GM23338 (cell line): Measurements from ENCODE around the gene SLC25A6. TPM values are rescaled to one million over a fixed set of nuclear protein-coding genes. Genes with fewer than 3 reads are reported as not detected.
A peak's percentile ranks its signal among the peaks of the same experiment; 100 is the strongest.

Experiments
- ATAC-seq: fragments of 200-7000 bp; cut with Tn5 transposase; 3 replicates; pipeline ENCODE4 v1.9.1; 2020
- DNase-seq: peaks from one replicate; pipeline ENCODE4 v3.0.0-alpha.2; 2015; ENCODE audit warnings: low spot score
- H2AFZ ChIP-seq: fragments of 200-600 bp; sonication (generic); 2 replicates; pipeline ENCODE4 v1.8.0; 2016; ENCODE audit warnings: antibody characterized with exemption, mild to moderate bottlenecking, moderate library complexity
- H3F3A ChIP-seq: fragments of 200-600 bp; sonication (generic); replicated peaks from 2 replicates; pipeline ENCODE4 v1.8.0; 2017; ENCODE audit warnings: antibody characterized with exemption, mixed run types, low read depth
- H3K27ac ChIP-seq: fragments of 200-600 bp; sonication (generic); 2 replicates; pipeline ENCODE4 v1.6.1; 2016; ENCODE audit warnings: low read depth
- H3K27me3 ChIP-seq: fragments of 200-600 bp; sonication (generic); 2 replicates; pipeline ENCODE4 v1.8.0; 2016; ENCODE audit warnings: mild to moderate bottlenecking, mixed run types, moderate library complexity; ENCODE audit not compliant: insufficient read depth
- H3K36me3 ChIP-seq: fragments of 200-600 bp; sonication (generic); 2 replicates; pipeline ENCODE4 v1.8.0; 2016; ENCODE audit warnings: mild to moderate bottlenecking; ENCODE audit not compliant: insufficient read depth
- H3K4me1 ChIP-seq: fragments of 200-600 bp; sonication (generic); 2 replicates; pipeline ENCODE4 v1.8.0; 2016; ENCODE audit warnings: mild to moderate bottlenecking, moderate library complexity; ENCODE audit not compliant: insufficient read depth
- H3K4me2 ChIP-seq: fragments of 200-600 bp; sonication (generic); 2 replicates; pipeline ENCODE4 v1.7.1; 2017; ENCODE audit warnings: mixed run types
- H3K4me3 ChIP-seq: fragments of 200-600 bp; sonication (generic); 2 replicates; pipeline ENCODE4 v1.6.1; 2016; ENCODE audit warnings: mixed run types
- H3K79me2 ChIP-seq: fragments of 200-600 bp; sonication (generic); replicated peaks from 2 replicates; pipeline ENCODE4 v1.8.0; 2017; ENCODE audit warnings: mild to moderate bottlenecking; ENCODE audit not compliant: insufficient read depth
- H3K9me2 ChIP-seq: fragments of 200-600 bp; sonication (generic); 2 replicates; pipeline ENCODE4 v1.8.0; 2017; ENCODE audit not compliant: insufficient read depth
- H4K20me1 ChIP-seq: fragments of 200-600 bp; sonication (generic); replicated peaks from 2 replicates; pipeline ENCODE4 v1.8.0; 2017; ENCODE audit warnings: mild to moderate bottlenecking; ENCODE audit not compliant: insufficient read depth
- H3K27ac Mint-ChIP-seq: 2 replicates; pipeline ENCODE4 v1.8.0; 2020; ENCODE audit warnings: inconsistent platforms, mild to moderate bottlenecking, moderate library complexity, mixed read lengths
- H3K27me3 Mint-ChIP-seq: 3 replicates; pipeline ENCODE4 v1.8.0; 2022; ENCODE audit warnings: low read depth, mild to moderate bottlenecking, moderate library complexity, mixed read lengths, inconsistent platforms; ENCODE audit not compliant: insufficient read depth, poor library complexity
- H3K36me3 Mint-ChIP-seq: 3 replicates; pipeline ENCODE4 v1.8.0; 2021; ENCODE audit warnings: low read depth, mild to moderate bottlenecking, inconsistent platforms, moderate library complexity, mixed read lengths
- H3K4me1 Mint-ChIP-seq: 3 replicates; pipeline ENCODE4 v1.8.0; 2020; ENCODE audit warnings: mild to moderate bottlenecking, inconsistent platforms, mixed read lengths
- H3K4me3 Mint-ChIP-seq: 3 replicates; pipeline ENCODE4 v1.8.0; 2021; ENCODE audit warnings: moderate library complexity, mild to moderate bottlenecking, inconsistent platforms, mixed read lengths
- H3K9me3 Mint-ChIP-seq: 3 replicates; pipeline ENCODE4 v1.8.0; 2020; ENCODE audit warnings: moderate library complexity, mild to moderate bottlenecking, inconsistent platforms, mixed read lengths
- CTCF ChIP-seq, 2 experiments: fragments of 200-600 bp in 1 of 2; sonication (generic) in 1 of 2; conservative IDR thresholded peaks; 2 replicates each; pipeline versions ENCODE4 v1.5.1 to v1.6.1; 2016 to 2017; ENCODE audit warnings: antibody characterized with exemption in 2 of 2, low read depth in 2 of 2, mild to moderate bottlenecking in 2 of 2, moderate library complexity in 1 of 2
- POLR2AphosphoS5 ChIP-seq: IDR thresholded peaks from 2 replicates; pipeline ENCODE4 v1.6.1; 2016; ENCODE audit warnings: antibody characterized with exemption, low read depth
- ZNF331 ChIP-seq: fragments of 250-450 bp; sonication (Bioruptor Pico); IDR thresholded peaks from 2 replicates; pipeline ENCODE4 v1.5.0; 2020; ENCODE audit warnings: low read depth, mild to moderate bottlenecking, moderate library complexity
- polyA plus RNA-seq: library from polyadenylated mRNA; unstranded; fragments of >200 nt; fragmentation: Nextera tagmentation; extraction: Ambion mirVana; gene quantifications from 2 replicates; pipeline ENCODE4 v1.2.1, GENCODE V29; 2016
- total RNA-seq: library from RNA; depleted of rRNA; stranded (reverse); fragments of >200 nt; shearing (Covaris generic); gene quantifications from 2 replicates; pipeline ENCODE4 v1.2.3, GENCODE V29; 2014

SLC25A6 gene
- total and polyA plus RNA-seq, 2 experiments from 2014 or later, result 358 to 486 TPM

DNA sequence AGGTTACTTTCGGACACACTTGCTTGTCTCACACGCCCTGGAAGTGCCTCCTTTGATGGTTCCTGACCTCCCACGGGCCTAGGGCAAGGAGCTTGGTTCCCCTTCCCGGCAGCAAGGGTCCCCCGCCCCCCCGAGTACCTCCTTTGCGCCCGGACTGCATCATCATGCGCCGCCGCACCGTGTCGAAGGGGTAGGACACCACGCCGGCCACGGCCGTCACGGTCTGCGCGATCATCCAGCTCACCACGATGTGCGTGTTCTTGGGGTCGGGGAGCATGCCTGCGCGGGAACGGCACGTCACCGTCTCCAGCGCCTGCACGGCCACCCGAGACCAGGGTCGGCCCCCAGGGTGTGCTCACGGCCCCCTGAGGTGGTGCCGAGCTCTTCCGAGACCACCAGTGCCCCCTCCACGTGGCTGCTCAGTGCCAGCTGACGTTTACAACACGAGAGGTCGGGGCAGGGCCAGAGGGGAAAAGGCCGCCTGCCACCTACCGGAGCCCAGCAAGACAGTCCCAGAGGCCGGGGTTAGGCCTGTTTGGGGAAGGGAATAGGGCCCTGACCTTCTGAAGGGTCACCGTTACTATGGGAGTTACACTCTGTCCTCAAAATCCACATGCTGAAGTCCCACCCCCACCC lies 4.7 kb downstream of the SLC25A6 start:
- Mint-ChIP-seq H3K4me3 (peak overlapping the region; percentile 93; the same call in 1 of the 3 replicates), H3K4me1 (peaks cover 30% of the 10 kb centered on the region), H3K27me3 (peaks cover 65% of the 10 kb centered on the region), H3K36me3 (peaks cover 91% of the 10 kb centered on the region), H3K27ac (peak overlapping the region; percentile 70; the same call in 1 of the 2 replicates), H3K9me3 (peaks cover 9% of the 10 kb centered on the region)
- Histone ChIP-seq H3K4me3 (no peak overlapping the region), H3K4me2 (no peak overlapping the region), H4K20me1 (peaks cover 37% of the 10 kb centered on the region; the same call in 1 of the 2 replicates), H3K27ac (no peak overlapping the region), H3K9me2 (no peaks in the 10 kb centered on the region), H2AFZ (no peak overlapping the region), H3K4me1 (peaks cover 5% of the 10 kb centered on the region), H3K27me3 (no peaks in the 10 kb centered on the region), H3K36me3 (peaks cover 45% of the 10 kb centered on the region), H3K79me2 (peaks cover 45% of the 10 kb centered on the region), H3F3A (peaks cover 73% of the 10 kb centered on the region)
- 0 out of 2 replicates have a peak, but pooled peaks have one; percentile 35 for TF ChIP-seq POLR2AphosphoS5
- no peak for TF ChIP-seq CTCF (conservative IDR thresholded peaks at IDR 0.05; ENCODE audit: low read depth in 2 of 2)
- TF ChIP-seq ZNF331 (CRISPR knock-in tag), result no peak
- DNase-seq, result no peak
- ATAC-seq, result no peak

GRCh38 chrX:1386338-1387127 lies 5.4 kb downstream of the SLC25A6 start:
- H3F3A ChIP-seq, result peaks cover 74% of the 10 kb centered on the region
- no peak overlapping the region for H3K4me3 ChIP-seq
- DNase-seq, result no peak
- 0 out of 2 replicates have a peak overlapping the region, but pooled peaks have one; percentile 39 for H3K27ac ChIP-seq
- no peaks in the 10 kb centered on the region for H3K9me2 ChIP-seq
- no peaks in the 10 kb centered on the region for H3K27me3 ChIP-seq
- no peak overlapping the region; the same call in 2 of the 3 replicates for H3K4me3 Mint-ChIP-seq
- H3K36me3 Mint-ChIP-seq, result peaks cover 98% of the 10 kb centered on the region
- peaks cover 37% of the 10 kb centered on the region; the same call in 1 of the 2 replicates for H4K20me1 ChIP-seq
- H3K27ac Mint-ChIP-seq, result no peak overlapping the region
- H3K79me2 ChIP-seq, result peaks cover 45% of the 10 kb centered on the region
- H3K27me3 Mint-ChIP-seq, result peaks cover 67% of the 10 kb centered on the region
- TF ChIP-seq ZNF331 (CRISPR knock-in tag), result no peak
- peaks cover 12% of the 10 kb centered on the region for H3K9me3 Mint-ChIP-seq
- H2AFZ ChIP-seq, result no peak overlapping the region
- no peak for ATAC-seq
- H3K36me3 ChIP-seq, result peaks cover 45% of the 10 kb centered on the region
- no peak overlapping the region for H3K4me2 ChIP-seq
- peaks cover 32% of the 10 kb centered on the region for H3K4me1 Mint-ChIP-seq
- H3K4me1 ChIP-seq, result peaks cover 5% of the 10 kb centered on the region
